ENCODE measurements around the gene SCRN1.

- no peak for TF ChIP-seq CTCF (conservative IDR thresholded peaks at IDR 0.05 in 1 of 2, IDR thresholded peaks at IDR 0.05 in 1 of 2; ENCODE audit: extremely low read depth in 1 of 2, insufficient read depth in 1 of 2, low read depth in 1 of 2, low read length in 2 of 2)
- no peak for TF ChIP-seq EZH2 (IDR thresholded peaks at IDR 0.05; ENCODE audit: borderline replicate concordance, low read length)
These were observed 13.5 kb upstream of the SCRN1 start for GRCh38 chr7:30003098-30003497.

Measured in mammary epithelial cell (primary cell).